ENCODE data around the gene PPCS.

DNA sequence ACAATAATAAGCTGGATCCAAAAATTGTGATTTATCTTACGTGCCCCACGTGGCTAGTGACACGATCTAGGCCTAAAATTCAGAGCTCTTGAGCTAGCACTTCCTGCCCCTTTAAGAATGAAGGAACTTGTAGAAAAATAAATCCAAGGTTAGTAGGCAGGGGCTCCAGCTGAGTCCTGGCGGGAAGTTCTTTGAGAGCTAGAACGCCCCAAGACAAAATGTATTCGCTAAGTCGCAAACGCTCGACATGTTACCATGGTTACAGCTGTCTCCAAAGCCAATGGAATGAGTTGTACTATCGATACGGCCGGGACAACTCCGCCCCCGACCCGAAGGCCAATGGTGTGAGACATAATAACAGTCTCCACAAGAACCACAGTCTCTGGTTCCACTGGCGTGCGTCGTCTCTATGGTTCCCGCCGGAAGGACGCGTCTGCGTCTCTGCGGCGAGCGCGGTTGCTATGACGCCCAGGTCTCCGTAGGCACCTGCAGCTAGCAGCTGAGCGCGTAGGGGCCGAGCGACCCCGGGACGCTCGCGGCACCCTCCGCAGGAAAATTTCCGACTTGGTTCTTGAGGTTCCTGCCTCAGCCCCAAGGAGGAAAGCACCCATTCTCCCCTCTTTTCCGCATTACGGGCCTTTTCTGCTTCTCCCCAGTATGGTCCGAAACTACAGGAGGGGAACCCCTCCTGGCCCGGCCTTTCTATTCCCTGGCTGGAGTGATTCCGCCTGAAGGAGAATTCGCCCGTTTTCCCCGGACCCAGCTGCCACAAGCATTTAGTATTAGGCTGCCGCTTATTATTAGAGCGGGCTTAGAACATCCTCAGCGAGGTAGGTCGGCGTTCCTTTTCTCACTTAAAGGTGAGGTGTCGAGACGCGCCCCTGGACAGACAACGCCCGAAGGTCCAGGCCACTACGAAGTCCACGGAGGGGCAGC, 6.8 kb downstream of the PPCS start, which contains the start of gene CCDC30:
- TF ChIP-seq POLR2AphosphoS5 (IDR thresholded peaks at IDR 0.05; ENCODE audit: low read depth, low read length) = no peak
- TF ChIP-seq, protein P1, sequence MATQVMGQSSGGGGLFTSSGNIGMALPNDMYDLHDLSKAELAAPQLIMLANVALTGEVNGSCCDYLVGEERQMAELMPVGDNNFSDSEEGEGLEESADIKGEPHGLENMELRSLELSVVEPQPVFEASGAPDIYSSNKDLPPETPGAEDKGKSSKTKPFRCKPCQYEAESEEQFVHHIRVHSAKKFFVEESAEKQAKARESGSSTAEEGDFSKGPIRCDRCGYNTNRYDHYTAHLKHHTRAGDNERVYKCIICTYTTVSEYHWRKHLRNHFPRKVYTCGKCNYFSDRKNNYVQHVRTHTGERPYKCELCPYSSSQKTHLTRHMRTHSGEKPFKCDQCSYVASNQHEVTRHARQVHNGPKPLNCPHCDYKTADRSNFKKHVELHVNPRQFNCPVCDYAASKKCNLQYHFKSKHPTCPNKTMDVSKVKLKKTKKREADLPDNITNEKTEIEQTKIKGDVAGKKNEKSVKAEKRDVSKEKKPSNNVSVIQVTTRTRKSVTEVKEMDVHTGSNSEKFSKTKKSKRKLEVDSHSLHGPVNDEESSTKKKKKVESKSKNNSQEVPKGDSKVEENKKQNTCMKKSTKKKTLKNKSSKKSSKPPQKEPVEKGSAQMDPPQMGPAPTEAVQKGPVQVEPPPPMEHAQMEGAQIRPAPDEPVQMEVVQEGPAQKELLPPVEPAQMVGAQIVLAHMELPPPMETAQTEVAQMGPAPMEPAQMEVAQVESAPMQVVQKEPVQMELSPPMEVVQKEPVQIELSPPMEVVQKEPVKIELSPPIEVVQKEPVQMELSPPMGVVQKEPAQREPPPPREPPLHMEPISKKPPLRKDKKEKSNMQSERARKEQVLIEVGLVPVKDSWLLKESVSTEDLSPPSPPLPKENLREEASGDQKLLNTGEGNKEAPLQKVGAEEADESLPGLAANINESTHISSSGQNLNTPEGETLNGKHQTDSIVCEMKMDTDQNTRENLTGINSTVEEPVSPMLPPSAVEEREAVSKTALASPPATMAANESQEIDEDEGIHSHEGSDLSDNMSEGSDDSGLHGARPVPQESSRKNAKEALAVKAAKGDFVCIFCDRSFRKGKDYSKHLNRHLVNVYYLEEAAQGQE (IDR thresholded peaks at IDR 0.05; ENCODE audit: insufficient read depth in 1 of 2, low read depth in 2 of 2, low read length in 2 of 2) = no peak
- TF ChIP-seq SIN3A (IDR thresholded peaks at IDR 0.05; ENCODE audit: borderline replicate concordance, insufficient read depth, low read length) = no peak
- no peak for TF ChIP-seq TAF1 (IDR thresholded peaks at IDR 0.05; ENCODE audit: borderline replicate concordance, insufficient read depth, low read length)
